Activated T-cell treated with anti-CD3 and anti-CD28 coated beads, Interleukin-2, amount 50 U/mL, for 4 hours (primary cell): ENCODE results near the gene ZBTB42. TPM values are rescaled to one million over a fixed set of nuclear protein-coding genes. Genes with fewer than 3 reads are reported as not detected.
"Not testable (repeated sequence)": the region's sequence is repeated elsewhere in the genome, so short reads cannot be mapped to it uniquely, and the experiment has no call there.

Experiments used
- ATAC-seq, 2 donors: fragments of 200-7000 bp; cut with Tn5 transposase; one replicate each; pipeline ENCODE4 v1.10.0; 2021
- DNase-seq: peaks from one replicate; pipeline ENCODE4 v3.0.0-alpha.2; 2020
- H3K27me3 Mint-ChIP-seq: one replicate; pipeline ENCODE4 v1.8.0; 2021; ENCODE audit warnings: low read depth, mixed read lengths
- H3K36me3 Mint-ChIP-seq: one replicate; pipeline ENCODE4 v1.8.0; 2022; ENCODE audit warnings: mixed read lengths; ENCODE audit not compliant: insufficient read depth
- H3K4me1 Mint-ChIP-seq: one replicate; pipeline ENCODE4 v1.8.0; 2021; ENCODE audit warnings: low read depth, mixed read lengths
- H3K4me3 Mint-ChIP-seq: one replicate; pipeline ENCODE4 v1.8.0; 2021; ENCODE audit warnings: mild to moderate bottlenecking, moderate library complexity, mixed read lengths
- H3K9me3 Mint-ChIP-seq: one replicate; pipeline ENCODE4 v1.8.0; 2021; ENCODE audit warnings: mixed read lengths
- total RNA-seq, 3 donors: library from RNA; stranded (reverse); gene quantifications; one replicate each; pipeline ENCODE4 v1.2.1, GENCODE V29; 2021

The ZBTB42 gene
- total RNA-seq, 3 donors from 2014 or later, result 3.6 to 4.1 (median 4.0) TPM

DNA sequence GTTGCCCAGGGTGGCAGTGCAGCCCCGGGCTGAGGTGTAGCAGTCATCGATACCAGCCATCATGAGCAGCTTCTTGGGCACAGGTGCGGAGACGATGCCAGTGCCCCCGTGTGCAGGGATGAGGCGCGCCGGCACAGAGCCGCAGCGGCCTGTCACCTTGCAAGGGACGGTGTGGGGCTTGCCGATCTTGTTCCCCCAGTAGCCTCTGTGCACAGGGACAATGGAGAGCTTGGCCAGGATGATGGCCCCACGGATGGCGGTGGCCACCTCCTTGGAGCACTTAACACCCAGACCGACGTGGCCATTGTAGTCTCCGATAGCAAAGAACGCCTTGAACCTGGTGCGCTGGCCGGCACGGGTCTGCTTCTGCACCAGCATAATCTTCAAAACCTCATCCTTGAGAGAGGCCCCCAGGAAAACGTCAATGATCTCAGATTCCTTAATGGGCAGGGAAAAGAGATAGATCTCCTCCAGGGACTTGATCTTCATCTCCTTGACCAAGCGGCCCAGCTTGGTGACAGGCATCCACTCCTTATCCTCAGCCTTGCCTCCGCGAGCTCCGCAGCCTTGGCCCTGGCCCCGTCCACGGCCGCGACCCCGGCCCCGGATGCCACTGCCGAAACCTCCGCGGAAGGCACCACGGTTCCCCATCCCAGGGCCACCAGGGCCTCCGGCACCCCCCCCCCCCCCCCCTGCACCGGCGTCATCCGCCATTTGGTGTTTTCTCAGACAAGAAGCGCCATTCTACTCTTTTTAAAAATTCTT is 35.5 kb downstream of the ZBTB42 start:
- not testable (repeated sequence) for H3K36me3 Mint-ChIP-seq, H3K9me3 Mint-ChIP-seq, ATAC-seq, H3K4me1 Mint-ChIP-seq, DNase-seq, H3K4me3 Mint-ChIP-seq
- H3K27me3 Mint-ChIP-seq, result peaks cover 10% of the 10 kb centered on the region

DNA sequence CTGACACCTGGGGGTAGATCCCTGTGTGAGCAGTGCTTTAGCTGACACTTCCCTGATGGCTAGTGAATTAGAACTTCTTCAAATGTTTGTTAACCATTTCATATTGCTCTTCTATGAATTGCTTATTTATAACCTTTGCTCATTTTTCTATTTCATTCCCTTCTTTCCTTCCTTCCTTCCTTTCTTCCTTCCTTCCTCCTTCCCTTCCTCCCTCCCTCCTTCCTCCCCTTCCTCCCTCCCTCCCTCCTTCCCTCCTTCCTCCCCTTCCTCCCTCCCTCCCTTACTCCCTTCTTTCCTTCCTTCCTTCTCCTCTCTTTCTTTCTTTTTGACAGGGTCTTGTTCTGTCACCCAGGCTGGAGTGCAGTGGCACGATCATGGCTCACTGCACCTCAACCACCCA is 40.8 kb downstream of the ZBTB42 start:
- DNase-seq (no peak), ATAC-seq (no peak)
- Mint-ChIP-seq H3K36me3 (no peaks in the 10 kb centered on the region), H3K4me3 (no peak overlapping the region), H3K27me3 (peaks cover 49% of the 10 kb centered on the region), H3K4me1 (peaks cover 6% of the 10 kb centered on the region), H3K9me3 (no peaks in the 10 kb centered on the region)

DNA sequence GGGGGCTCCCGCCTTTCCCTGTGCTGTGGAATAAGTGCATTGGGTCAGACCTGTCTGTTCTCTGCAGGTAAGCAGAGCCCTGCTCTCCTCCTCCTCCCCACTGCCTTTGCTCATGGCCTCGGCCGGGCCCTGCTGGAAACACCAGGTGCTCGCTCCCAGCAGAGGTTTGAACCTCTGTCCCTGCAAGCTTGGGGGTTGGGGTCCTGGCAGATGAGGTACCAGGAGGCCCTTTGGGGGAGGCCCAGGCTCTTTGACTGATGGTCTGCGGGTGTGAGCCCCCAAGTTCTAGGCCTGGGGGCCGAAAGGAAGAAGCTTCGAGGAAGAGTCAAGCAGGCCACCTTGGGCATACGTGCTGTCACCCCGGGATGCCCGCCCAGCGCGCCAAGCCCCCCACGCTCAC is 42.1 kb downstream of the ZBTB42 start:
- DNase-seq (no peak), ATAC-seq (no peak)
- Mint-ChIP-seq H3K4me1 (peaks cover 6% of the 10 kb centered on the region), H3K4me3 (no peak overlapping the region), H3K36me3 (no peaks in the 10 kb centered on the region), H3K9me3 (no peaks in the 10 kb centered on the region), H3K27me3 (peaks cover 51% of the 10 kb centered on the region)

DNA sequence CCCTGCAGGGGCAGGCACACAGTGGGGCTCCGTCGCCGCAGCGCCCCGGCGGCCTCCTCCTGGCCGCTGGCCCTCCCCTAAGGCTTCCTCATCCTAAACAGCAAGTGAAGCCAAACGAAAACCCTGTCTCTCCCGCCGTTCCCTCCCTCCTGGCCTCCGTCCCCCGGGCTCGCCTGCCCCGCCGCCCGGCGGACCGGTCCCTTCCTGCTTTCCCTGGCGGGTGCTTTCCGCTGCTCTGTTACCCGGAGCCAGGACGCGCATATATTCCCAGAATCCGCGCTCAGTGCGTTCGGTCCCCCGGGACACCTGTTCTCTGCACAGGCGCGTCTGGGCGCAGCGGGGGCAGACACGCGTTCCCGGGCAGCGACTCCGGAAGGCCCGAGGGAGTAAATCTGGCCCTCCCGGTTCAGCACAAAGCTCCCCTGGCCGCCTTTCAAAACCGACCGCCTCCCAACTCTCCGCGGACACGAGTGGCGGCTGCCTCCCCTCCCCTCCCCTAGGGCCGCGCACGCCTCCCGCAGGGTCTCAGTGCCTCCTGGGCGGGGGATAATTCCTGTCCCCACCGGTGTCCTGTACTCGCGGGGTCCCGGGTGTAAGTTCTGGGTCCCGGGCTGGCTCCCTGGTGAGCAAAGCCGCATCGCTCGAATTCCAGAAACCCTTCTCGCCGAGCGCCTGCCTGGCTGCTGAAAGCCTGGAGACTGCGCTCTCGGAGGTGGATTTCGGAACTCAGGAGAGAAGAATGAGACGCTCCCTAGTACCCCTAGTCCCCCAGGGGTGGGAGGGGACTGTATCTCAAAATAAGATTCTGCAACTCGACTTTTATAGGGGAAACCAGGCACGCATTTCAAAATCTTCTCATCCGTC is 42.8 kb downstream of the ZBTB42 start:
- Mint-ChIP-seq H3K4me1 (peaks cover 6% of the 10 kb centered on the region), H3K4me3 (peak overlapping the region; percentile 13), H3K36me3 (no peaks in the 10 kb centered on the region), H3K9me3 (no peaks in the 10 kb centered on the region), H3K27me3 (peaks cover 53% of the 10 kb centered on the region)
- ATAC-seq (no peak), DNase-seq (no peak)

DNA sequence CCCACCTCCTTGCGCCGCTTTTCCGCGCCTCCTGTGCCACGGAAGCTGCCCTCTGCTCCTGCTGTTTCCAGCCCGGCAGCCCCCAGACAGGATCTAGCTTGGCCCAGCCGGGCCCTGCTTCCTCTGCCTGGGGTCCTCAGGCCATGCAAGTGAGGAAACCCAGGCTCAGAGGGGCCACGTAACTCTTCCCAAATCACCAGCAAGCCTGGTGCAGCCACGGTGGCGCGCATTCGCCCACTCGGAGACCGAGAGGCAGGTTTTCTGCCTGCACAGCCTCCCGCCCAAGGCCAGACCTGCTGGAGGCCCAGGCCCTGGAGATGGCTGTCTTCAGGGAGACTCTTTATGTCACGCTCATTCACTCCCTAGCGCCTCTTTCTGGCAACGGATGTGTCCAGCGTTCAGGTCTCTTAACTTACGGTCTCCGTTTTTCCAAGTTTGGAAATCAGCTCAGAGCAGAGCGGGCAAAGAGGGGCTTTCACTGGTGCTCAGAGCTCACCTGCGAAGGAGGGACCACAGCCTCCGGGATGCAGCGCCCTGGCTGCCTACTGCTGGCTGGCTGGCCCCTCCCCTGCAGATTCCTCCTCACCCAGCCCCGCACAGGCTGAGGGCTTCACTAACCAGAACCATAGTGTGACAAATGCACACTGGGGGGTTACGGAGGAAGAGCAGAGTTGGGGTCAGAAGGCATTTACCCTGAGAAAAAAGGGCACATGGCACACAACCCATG is 43.6 kb downstream of the ZBTB42 start:
- Mint-ChIP-seq H3K36me3 (no peaks in the 10 kb centered on the region), H3K4me1 (peaks cover 6% of the 10 kb centered on the region), H3K4me3 (no peak overlapping the region), H3K9me3 (no peaks in the 10 kb centered on the region), H3K27me3 (peaks cover 50% of the 10 kb centered on the region)
- no peak for ATAC-seq
- DNase-seq, result no peak

DNA sequence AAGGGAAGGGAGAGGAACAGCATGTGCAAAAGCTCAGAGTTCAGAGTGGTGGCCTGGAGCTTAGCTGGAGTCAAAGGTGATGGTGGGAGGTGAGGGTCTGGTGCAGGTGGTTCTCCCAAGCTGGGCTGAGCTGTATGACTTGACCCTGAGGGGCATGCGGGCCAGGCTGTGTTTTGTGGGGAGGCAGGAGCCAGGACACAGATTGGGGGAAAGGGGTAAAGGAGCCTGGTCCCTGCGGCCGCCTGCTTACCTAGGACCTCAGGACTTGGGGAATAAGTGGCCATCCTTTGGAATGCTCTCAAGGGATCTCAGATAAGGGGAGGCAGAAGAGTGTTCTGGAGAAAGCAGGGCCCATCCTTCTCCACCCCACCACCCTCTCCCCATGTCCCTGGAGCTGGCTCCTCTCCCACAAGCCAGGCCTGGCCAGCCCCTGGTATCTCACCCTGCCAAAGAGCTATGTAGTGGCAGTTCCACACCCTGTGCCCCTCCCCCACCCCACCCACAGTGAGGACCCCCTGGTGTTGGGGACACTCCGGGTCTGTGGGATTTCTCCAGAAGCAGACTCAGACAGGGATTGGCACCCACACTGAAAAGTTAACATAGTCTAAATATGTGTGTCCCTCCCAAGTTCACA is 44.2 kb downstream of the ZBTB42 start:
- ATAC-seq, result no peak
- H3K27me3 Mint-ChIP-seq, result peaks cover 50% of the 10 kb centered on the region

DNA sequence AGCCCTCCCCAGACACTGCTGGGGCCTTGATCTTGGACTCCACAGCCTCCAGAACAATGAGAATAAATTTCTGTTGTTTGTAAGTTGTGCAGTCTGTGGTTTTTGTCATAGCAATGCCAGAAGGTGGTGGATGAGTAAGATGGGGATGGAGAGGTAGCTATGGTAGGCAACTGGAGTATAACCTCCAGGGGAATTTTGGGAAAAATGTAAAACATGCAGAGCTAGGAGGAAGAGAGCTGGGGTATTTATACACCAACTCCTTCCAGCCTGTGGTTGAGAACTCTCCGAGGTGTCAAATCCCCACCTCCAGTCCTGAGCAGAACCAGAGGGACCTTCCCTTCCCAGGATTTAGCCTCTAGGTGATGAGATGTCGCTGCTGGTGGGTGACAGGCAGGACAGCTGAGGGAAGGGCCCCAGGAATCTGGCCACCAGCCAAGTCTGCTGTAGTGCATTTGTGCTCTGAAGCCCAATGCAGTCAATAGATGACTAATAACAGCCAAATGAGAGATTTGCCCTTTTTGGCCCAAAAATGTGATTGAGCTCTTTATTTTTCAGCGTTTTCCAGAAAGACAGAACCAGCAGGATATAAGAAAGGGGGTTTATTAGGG is 45.0 kb downstream of the ZBTB42 start:
- ATAC-seq (no peak), DNase-seq (no peak)
- Mint-ChIP-seq H3K36me3 (no peaks in the 10 kb centered on the region), H3K4me1 (peaks cover 6% of the 10 kb centered on the region), H3K27me3 (peaks cover 47% of the 10 kb centered on the region), H3K9me3 (no peaks in the 10 kb centered on the region), H3K4me3 (no peak overlapping the region)

More for the DNA sequence above, 44.2 kb downstream of the ZBTB42 start:
- Mint-ChIP-seq H3K4me1 (peaks cover 6% of the 10 kb centered on the region), H3K4me3 (no peak overlapping the region), H3K9me3 (no peaks in the 10 kb centered on the region), H3K36me3 (no peaks in the 10 kb centered on the region)
- no peak for DNase-seq

DNA sequence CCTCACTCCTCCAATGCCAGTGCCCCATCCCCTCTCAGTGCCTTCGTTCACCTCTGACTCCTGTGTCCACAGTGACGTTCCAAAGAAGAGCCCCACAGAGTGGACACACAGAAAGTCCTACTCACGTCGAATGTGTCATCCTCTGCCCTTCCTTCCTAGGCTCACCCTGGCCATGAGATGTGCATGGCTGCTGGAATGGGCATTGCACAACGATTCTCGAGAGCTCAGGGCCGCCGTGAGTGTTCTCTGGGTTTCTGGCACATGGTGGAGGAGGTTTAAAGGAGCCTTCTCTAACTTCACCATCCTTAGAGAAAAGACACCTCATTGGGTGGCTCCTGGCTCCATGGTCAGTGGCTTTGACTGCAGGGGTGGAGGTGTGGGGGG is 51.4 kb downstream of the ZBTB42 start:
- no peak for DNase-seq
- ATAC-seq, result no peak
- H3K27me3 Mint-ChIP-seq, result peaks cover 12% of the 10 kb centered on the region
- no peak overlapping the region for H3K4me3 Mint-ChIP-seq
- H3K4me1 Mint-ChIP-seq, result no peaks in the 10 kb centered on the region
- no peaks in the 10 kb centered on the region for H3K9me3 Mint-ChIP-seq
- H3K36me3 Mint-ChIP-seq, result no peaks in the 10 kb centered on the region

Other genes starting within 250 kb of the ZBTB42 start
- gene C14orf180, start 221.3 kb upstream of the ZBTB42 start, total RNA-seq, result not detected
- not detected for gene TMEM179, start 196.3 kb upstream of the ZBTB42 start, total RNA-seq
- gene INF2, start 111.5 kb upstream of the ZBTB42 start, total RNA-seq, result 10 to 100 TPM; 51.8 to 54.9 (median 54.5) TPM
- 1 to 10 TPM in 1 of 3 donors, under 1 TPM in 2; 0.66 to 1.2 (median 0.69) TPM for gene ADSS1, start 76.9 kb upstream of the ZBTB42 start, total RNA-seq
- 100 to 1,000 TPM; 135 to 157 (median 149) TPM for gene SIVA1, start 48.0 kb upstream of the ZBTB42 start, total RNA-seq
- 100 to 1,000 TPM; 107 to 124 (median 116) TPM for gene AKT1, start 5.4 kb upstream of the ZBTB42 start, total RNA-seq
- 10 to 100 TPM in 1 of 3 donors, 1 to 10 TPM in 2; 6.9 to 11.1 (median 7.5) TPM for gene CEP170B, start 64.2 kb downstream of the ZBTB42 start, total RNA-seq
- under 1 TPM in 1 of 3 donors, not detected in 2; 0.08 TPM for gene PLD4, start 123.8 kb downstream of the ZBTB42 start, total RNA-seq
- under 1 TPM; under 0.01 to 0.08 (median 0.05) TPM for gene AHNAK2, start 177.3 kb downstream of the ZBTB42 start, total RNA-seq
- 1 to 10 TPM; 2.9 to 3.8 (median 3.3) TPM for gene CLBA1, start 184.7 kb downstream of the ZBTB42 start, total RNA-seq
- 10 to 100 TPM; 55.1 to 72.2 (median 58.3) TPM for gene CDCA4, start 220.0 kb downstream of the ZBTB42 start, total RNA-seq